Inferior parietal cortex (tissue), 1 donor: Measurements from ENCODE around the gene PKN1.
"Not testable (repeated sequence)": the region's sequence is repeated elsewhere in the genome, so short reads cannot be mapped to it uniquely, and the experiment has no call there.

Source experiments
- DNase-seq: peaks from one replicate; pipeline ENCODE4 v3.0.0-alpha.2; 2016; ENCODE audit errors: extremely low spot score

Gene PKN1

GRCh38 chr19:14432791-14433553 lies at the start of gene PKN1:
TSS of gene PKN1 (plus strand) at chr19:14433306. CDS start at chr19:14433522, 216 bp downstream.
- no peak for DNase-seq

DNA sequence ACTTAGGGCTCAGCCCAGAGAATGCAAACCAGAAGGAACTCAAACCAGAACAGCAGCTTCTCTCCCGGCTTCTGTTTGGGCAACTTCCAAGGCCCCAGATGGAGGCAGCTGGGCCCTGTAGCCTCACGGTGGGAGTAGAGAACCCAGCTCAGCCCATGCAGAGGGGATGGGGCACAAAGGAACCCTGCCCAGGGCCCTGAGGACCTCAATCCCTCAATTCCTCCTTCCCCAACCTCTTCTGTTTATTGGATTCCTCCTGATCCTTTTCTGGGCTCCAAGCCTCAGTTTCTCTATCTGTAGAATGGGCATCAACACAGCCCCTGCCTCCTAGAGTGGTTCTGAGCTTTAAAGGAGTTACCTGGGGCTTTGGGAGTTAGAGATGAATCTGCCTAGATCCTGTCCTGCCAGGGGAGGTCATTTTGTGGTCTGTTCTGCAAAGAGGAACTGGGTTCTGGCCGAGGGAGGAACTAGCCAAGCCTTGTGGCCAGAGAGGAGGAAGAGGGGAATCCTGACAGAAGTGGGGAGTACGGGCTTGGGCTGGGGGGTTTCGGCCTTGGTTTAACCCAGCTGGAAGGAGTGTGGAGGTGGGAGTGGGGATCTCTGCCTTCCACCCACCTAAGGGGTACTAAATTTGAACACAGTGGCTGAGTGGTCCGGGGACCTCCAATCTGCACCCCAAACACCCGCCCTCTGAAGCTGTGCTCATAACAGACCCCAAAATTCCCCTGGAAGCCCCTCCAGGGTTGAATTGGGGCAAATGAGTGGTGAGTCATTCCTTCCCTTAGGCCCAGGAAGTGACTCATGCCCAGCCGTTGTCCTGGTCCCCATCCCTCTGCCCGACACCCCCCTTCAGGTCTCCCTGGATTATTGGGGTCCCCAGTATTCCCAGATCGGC lies 49.2 kb upstream of the PKN1 start:
- DNase-seq, result no peak

DNA sequence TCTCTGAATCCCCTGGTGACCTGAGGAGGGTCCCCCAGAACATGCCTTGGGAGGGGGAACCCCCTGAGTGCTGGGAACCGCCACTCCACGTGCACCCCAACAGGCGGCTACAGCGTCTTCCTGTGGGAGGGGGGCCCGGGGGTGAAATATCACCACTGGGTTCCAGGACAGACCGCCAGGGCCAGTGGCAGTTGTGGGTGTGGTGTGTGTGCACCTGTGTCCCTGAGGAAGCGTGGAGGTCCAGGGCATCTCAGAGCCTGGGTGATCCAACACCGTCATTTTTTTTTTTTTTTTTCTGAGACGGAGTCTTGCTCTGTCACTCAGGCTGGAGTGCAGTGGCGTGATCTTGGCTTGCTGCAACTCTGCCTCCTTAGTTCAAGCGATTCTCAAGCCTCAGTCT lies 47.6 kb upstream of the PKN1 start:
- no peak for DNase-seq

DNA sequence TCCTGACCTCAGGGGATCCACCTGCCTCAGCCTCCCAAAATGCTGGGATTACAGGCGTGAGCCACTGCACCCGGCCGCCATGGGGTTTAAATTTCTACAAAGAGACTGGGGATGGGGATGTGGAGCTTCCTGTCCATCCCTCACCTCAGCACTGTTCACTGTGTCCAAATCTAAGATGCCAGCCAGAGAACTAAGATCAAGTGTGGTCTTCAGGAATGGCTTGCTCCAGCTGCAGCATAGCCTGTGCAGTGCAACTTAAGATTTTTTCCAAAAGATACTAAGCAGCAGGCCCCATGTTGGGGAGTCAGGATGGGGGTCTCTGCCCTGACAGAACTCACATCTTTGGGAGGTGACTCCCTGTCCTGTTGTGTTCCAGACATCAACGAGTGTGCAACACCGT lies 42.6 kb upstream of the PKN1 start:
- no peak for DNase-seq

- no peak for DNase-seq
Observed at GRCh38 chr19:14391156-14391821, 41.8 kb upstream of the PKN1 start.

DNA sequence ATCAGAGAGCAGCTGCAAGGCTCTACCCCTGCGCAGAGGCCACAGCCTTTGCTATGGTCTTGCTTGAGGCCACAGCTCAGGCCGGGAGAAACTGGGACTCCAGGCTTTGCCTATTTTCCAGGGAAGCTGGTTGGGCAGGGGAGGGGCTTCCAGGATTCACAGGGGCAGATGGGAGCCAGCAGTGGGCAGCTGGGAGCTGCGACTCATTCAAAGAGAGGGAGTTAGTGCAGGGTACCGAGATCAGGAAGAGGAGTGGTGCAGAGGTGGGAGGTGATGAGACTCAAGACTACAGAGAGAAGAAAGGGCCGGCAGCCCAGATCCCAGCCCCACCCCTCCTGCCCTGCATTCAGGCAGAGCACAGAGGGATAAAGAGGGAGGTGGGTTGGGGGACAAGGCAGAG lies 39.8 kb upstream of the PKN1 start:
- DNase-seq, result no peak

DNA sequence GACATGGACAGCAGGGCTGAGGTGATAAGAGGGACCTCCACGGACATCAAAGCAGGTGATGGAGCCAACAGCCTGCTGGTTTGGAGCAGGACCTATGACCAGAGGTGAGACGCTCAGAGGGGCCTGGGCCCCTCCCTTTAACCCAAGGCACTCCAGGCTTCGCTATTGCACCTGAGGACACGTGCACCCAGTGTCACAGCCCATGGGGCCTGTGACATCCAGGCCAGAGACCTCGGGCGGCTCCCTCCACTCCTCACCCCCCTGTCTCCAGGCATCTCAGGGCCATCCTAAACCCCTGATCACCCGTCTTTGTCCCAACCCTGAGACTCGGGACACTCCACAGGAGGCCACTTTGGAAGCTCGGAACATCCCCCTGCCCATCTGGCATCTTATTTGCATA lies 38.9 kb upstream of the PKN1 start:
- DNase-seq, result no peak

GRCh38 chr19:14395262-14395661 lies 37.8 kb upstream of the PKN1 start:
- DNase-seq, result no peak

DNA sequence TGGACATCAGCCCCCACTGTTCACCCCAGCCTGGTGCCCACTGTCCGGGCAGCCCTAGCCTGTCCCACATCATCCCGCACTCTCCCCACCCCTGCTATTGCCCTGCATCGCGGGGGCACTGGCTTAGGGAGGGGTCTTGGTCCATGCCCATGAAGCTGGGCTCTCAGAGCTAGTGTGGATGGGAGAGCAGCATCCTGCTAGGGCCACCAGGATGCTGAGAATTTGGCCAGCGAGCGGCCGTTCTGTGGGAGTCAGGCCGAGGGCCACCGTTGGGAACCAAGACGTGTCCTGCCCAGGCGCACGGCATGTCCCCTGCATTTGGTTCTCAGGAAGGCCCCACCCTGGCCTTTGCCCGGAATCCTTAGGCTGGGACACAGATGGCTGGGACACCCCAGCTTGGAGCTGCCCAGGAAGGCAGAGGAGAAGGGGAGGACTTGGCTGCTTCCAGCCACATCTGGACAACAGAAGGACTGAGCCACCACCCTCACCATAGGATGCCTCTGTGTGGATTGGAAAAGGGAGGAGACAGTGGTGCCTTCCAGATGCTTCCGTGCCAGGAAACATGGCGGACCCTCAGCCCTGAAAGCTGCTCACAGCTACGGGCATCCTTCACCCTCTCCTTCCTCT lies 37.3 kb upstream of the PKN1 start:
- no peak for DNase-seq

GRCh38 chr19:14396730-14397129 lies 36.4 kb upstream of the PKN1 start:
- not testable (repeated sequence) for DNase-seq

DNA sequence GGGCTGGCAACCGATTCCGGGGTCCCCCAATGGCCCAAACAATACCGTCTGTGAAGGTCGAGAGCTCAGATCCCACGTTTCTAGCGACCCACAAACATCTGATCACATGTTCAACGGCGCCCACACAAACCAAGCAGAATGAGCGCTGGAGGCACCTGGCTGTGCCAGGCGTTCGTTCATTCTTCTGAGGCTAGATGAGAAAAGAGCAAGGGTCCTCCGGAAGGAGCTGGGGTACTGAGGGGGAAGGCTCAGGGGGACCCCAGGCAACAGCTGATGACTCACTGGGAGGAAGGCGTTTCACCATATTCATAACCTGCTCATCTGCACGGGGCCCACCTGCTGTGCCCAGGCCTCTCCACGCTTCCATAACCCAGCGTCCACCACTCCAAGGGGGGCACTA lies 35.9 kb upstream of the PKN1 start:
- DNase-seq, result not testable (repeated sequence)

GRCh38 chr19:14400951-14401431 lies 32.1 kb upstream of the PKN1 start:
- no peak for DNase-seq

GRCh38 chr19:14401468-14402195 lies 31.5 kb upstream of the PKN1 start:
- no peak for DNase-seq

DNA sequence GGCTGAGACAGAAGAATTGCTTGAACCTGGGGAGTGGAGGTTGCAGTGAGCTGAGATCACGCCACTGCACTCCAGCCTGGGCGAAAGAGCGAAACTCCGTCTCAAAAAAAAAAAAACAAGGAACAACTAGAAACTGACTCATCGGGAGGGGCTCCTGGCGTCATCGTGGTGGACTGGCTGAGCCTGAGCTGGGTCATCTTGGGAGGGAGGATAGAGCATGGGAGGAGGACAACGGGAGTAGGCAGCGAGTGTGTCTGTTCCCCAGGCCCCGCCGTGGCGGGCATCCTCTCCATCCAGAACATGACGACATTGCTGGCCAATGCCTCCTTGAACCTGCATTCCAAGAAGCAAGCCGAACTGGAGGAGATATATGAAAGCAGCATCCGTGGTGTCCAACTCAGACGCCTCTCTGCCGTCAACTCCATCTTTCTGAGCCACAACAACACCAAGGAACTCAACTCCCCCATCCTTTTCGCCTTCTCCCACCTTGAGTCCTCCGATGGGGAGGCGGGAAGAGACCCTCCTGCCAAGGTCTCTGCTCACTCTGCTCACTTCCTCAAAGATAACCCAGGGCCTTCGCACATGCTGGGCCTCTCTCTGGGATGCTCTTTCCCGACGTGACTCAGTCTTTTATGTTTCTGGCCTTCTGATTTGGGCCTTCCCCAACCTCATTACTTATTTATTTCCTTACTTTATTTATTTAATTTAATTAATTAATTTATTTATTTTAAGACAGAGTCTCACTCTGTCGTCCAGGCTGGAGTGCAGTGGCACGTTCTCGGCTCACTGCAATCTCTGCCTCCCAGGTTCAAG lies 30.6 kb upstream of the PKN1 start:
- DNase-seq, result no peak

DNA sequence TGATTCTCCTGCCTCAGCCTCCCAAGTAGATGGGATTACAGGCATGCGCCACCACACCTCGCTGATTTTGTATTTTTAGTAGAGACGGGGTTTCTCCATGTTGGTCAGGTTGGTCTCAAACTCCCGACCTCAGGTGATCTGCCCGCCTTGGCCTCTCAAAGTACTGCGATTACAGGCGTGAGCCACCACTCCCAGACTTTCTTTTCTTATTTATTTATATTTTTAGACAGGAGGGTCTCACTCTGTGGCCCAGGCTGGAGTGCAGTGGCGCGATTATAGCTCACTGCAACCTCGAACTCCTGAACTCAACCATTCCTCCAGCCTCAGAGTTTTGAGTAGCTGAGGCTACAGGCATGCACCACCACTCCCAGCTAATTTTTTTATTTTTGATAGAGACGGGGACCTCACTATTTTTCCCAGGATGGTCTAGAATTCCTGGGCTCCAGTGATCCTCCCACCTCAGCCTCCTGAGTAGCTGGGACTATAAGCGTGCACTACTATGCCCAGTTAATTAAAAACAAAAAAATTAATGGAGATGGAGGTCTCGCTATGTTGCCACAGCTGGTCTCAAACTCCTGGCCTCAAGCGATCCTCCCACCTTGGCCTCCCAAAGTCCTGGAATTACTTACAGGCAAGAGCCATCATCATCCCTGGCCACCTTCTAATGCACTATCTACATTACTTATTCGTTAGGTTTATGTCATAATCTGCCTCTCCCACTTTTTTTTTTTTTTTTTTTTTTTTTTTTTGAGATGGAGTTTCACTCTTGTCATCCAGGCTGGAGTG lies 29.8 kb upstream of the PKN1 start:
- DNase-seq, result not testable (repeated sequence)

GRCh38 chr19:14404312-14404711 lies 28.8 kb upstream of the PKN1 start:
- no peak for DNase-seq

DNA sequence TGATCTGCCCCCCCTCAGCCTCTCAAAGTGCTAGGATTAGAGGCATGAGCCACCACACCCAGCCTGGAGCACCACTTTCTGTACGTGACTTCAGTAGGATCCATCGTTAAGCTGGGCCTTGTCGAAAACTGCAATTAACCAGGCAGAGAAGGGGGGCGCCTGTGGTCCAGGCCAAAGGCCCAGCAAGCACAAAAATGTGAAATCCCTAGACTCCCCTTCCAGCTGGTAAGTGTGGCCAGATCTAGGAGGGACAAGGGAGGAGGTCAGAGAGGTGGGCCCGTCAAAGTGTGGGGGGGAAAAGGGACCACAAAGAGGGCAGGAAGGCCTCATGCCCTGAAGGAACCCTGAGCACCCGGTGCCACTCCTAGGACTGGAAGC lies 27.7 kb upstream of the PKN1 start:
- DNase-seq, result no peak

DNA sequence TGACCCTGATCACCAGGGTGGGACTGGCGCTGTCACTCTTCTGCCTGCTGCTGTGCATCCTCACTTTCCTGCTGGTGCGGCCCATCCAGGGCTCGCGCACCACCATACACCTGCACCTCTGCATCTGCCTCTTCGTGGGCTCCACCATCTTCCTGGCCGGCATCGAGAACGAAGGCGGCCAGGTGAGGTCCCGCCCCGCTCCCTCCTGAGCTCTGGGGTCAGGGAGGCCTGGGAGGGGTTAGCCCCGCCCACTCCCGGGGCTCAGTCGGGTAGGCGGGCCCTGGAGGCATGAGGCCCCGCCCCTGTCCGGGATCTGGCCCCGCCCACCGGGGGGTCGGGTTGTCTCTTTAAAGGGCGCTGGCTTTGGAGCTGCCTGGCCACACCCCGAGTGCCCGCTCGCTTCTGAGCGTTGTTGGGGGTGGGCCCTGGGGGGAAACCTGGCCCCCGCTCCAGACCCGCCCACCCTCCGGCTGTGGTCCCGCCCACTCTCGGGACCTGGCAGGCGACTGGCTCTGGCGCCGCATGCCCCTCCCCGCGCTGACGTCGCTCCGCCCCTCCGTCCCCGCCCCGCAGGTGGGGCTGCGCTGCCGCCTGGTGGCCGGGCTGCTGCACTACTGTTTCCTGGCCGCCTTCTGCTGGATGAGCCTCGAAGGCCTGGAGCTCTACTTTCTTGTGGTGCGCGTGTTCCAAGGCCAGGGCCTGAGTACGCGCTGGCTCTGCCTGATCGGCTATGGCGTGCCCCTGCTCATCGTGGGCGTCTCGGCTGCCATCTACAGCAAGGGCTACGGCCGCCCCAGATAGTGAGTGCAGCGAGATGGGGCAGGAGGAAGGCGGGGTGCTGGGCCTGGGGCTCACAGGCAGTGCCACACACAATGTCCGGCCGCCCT lies 27.1 kb upstream of the PKN1 start:
- DNase-seq, result peak; percentile 82
